NOMO-1 (cell line): ENCODE data around the gene ZNF775.

Source experiments
- DNase-seq, 2 experiments: peaks; one replicate each; lab custom pipeline; 2025; ENCODE audit not compliant: unreplicated experiment in 2 of 2; lab: John Stamatoyannopoulos, UW

ZNF775 gene

GRCh38 chr7:150368096-150368883 is 10.8 kb upstream of the ZNF775 start, which contains the start of gene REPIN1:
TSS of gene REPIN1 (plus strand) at chr7:150368822. CDS start at chr7:150369712, 890 bp downstream.
- peak; percentile 50 to 66 for DNase-seq

GRCh38 chr7:150368884-150369747 is 10.0 kb upstream of the ZNF775 start:
- DNase-seq = peak; percentile 10 to 32

GRCh38 chr7:150369748-150370501 is 9.2 kb upstream of the ZNF775 start:
- DNase-seq = no peak

GRCh38 chr7:150370612-150371071 is 8.5 kb upstream of the ZNF775 start:
- no peak for DNase-seq

- no peak for DNase-seq
Observed at GRCh38 chr7:150371131-150371995, 7.8 kb upstream of the ZNF775 start.

GRCh38 chr7:150371996-150372270 is 7.2 kb upstream of the ZNF775 start:
- DNase-seq = no peak

GRCh38 chr7:150372271-150373048 is 6.7 kb upstream of the ZNF775 start:
- no peak for DNase-seq

GRCh38 chr7:150373049-150373801 is 5.9 kb upstream of the ZNF775 start:
- no peak for DNase-seq

GRCh38 chr7:150374026-150374425 is 5.1 kb upstream of the ZNF775 start:
- DNase-seq = no peak

GRCh38 chr7:150374472-150374871 is 4.7 kb upstream of the ZNF775 start:
- DNase-seq = no peak

- DNase-seq = no peak
Observed at GRCh38 chr7:150375662-150376521, 3.2 kb upstream of the ZNF775 start.

- DNase-seq = no peak
Observed at GRCh38 chr7:150376560-150376959, 2.6 kb upstream of the ZNF775 start.

- DNase-seq = no peak
Observed at GRCh38 chr7:150377196-150377595, 1.9 kb upstream of the ZNF775 start.

- no peak for DNase-seq
Observed at GRCh38 chr7:150377635-150378034, 1.5 kb upstream of the ZNF775 start.

- DNase-seq = peak; percentile 18 to 51
Observed at GRCh38 chr7:150378115-150378852, 846 bp upstream of the ZNF775 start.

GRCh38 chr7:150379441-150380379 is 580 bp downstream of the ZNF775 start:
- peak in 1 of 2 experiments; percentile 6 for DNase-seq
